HG03139 (cell line): ENCODE results near the gene CTNND2.

ENCODE experiments used
- ATAC-seq: cut with Tn5 transposase; IDR thresholded peaks from one replicate; pipeline ENCODE4 v1.9.1; 2021; ENCODE audit not compliant: unreplicated experiment

Gene CTNND2

DNA sequence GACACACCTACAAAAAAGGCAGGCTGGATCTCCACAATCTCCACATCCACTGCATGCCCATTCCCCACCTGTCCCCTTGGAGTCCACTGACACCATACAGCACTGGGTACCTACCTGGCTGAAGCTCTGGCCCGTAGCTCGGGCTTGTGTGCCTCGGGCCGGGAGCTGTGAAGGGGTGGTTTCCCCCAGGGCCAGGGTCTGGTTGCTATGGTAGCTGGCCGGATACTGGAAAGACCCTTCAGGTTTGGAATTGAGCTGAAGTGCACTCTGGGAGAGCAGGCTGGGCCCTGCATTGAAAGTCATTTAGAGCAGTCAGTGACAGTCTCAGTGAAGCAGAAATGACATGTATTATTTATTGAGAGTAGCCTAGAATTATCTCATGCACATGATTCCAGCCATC is 507.3 kb downstream of the CTNND2 start:
- ATAC-seq = no peak

DNA sequence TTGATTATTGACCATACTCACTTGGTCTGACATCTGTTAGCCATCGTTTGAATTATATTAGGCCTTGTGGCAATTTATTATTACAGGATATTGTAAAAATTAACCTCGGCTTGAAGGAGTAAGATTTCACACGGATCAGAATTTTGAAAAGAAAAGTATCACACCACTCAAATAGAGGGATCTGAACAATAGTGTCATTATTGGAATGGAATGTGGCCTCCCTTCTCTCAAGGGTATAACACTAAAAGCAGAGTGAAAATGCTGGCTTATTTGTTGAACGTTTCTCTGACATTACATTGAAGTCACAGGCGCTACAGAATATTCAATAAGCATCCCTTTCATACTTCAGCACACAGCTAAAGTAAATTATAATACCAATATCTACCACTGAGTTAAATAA is 509.3 kb downstream of the CTNND2 start:
- ATAC-seq = no peak

DNA sequence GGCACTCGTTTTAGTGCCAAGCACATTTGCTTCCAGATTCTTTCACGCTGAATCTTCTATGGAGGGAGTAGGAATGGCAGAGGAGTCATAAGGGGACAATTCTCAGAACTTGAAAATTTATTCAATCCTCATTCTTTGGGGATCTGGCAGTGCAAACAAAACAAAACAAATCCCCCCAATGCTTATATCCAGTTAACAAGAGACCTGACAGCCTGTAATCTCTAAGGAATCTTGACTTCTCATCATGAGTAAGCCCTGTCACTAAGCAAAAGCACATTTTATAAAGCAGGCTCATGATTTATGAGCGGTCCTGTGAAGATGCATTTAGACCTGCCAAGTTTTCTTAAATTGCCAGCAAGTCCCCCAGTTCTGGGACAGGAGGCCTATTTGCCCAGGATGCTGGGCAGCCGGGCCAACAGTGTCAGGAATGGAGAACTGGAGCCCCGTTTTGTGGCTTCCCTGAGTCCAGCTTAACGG is 513.9 kb downstream of the CTNND2 start:
- no peak for ATAC-seq

DNA sequence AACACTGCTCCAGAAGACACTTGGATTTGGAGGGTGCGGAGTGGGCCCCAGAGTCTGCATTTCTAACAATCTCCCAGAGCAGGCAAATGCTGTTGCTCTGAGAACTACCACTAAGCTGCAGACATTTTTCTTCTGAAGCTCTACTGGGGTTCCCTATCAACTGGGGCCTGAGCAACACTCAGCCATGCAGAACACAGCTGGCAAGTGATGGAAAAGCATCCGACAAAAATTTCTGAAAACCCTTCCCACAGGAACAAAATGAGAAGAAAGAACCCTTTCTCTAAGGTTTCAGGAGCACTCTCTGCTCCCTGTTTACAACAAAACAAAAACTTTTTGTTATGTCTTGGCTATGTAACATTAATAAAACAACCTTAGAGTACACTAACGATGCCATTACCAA is 516.9 kb downstream of the CTNND2 start:
- no peak for ATAC-seq

DNA sequence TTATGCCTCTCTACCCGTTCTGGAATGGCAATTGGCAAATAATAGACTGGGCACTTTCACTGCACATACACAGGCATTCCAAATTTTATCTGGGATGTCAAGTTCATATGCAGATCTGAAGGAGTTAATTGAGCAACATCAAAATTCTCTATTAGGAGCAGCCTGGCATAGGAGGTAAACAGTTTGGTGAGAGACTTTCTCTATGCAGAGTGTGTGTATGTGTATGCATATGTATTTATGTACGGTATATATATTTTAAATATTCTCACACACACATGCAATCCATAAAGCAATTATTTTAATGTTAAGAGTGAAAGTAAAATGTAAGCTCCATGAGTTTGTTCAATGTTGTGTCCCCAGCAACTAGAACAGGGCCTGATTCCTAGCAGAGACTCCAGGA is 517.8 kb downstream of the CTNND2 start:
- no peak for ATAC-seq

DNA sequence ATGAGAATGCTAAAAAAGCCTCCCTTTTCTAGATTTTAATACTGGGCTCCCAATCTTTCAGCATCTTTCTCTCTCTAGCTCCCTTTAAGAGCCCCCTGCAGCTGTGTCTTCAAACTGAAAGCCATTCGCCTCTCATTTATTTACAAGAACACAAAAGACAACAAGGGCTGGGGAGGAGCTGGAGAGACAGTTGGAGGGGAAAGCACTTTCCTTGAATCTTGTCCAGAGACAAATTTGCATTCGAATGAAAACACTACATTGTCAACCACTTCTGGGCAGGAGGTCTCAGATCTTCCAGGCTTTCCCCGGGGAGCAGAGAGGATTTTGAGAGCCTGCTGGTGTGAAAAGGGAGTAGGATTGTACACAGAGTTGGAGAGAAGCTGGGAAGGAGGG is 518.3 kb downstream of the CTNND2 start:
- ATAC-seq = no peak

DNA sequence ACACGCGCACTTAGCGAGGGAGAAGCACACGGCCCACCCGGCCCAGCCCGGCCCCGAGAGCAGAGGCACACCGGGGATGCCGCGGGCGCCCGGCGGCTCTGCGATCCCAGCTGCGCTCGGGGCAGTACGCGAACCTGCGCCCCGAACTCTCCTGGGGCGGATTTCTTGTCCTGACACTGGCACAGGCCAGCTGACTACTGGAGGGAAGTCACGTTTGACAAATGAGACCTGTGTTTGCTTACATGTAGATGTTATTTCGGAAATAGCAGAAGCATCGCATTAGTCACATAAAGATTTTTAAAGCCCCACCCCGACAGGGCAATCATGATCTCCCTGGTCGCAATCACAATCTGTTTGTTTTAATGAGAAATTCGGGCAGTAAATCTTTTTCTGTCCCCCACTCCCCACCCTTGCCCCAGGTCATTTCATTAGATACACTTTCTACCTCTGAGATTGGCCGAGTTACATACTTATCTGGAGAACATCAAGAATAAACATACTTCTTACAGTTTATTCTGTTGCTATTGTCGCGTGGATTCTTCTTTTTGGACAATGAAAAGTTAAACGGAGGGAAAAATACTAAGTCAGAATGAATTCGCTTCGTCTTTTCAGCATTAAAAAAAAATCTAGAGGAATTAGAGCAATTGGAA is 518.9 kb downstream of the CTNND2 start:
- no peak for ATAC-seq

DNA sequence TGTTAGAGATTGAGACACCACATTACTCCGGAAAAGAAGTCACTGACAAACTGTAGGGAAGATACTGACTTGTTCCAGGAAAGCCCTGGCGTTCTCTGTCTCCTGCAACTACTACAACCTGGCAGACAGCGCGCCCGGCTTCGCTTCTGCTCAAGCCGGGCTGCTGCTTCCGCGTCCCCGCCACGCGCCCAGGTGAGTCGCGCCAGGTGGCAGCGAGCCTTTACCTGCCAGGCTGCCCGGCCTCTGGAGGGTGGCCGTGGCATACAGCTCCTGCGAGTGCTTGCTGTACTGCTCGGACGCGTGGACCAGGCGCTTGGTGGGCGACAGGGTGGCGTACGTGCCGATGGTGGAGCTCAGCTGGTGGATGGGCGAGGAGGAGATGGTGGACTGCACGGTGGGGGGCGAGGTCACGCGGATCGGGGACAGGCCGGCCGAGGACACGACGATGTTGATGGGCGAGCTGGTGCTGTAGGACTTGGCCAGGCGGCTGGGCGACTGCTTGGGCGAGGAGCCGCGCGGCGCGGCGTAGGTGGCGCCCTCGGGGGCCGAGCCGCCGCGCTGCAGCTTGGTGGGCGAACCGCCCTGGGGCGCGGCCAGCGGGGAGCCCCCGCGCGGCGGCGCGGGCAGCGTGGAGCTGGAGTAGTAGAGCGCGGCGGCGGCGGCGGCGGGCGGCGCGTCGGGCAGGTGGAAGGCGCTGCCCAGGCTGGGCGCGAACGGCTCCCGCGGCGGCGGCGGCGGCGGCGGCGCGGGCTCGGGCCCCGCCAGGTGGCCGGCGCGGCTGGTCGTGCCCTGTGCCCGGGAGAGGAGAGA is 519.6 kb downstream of the CTNND2 start:
- ATAC-seq = no peak

DNA sequence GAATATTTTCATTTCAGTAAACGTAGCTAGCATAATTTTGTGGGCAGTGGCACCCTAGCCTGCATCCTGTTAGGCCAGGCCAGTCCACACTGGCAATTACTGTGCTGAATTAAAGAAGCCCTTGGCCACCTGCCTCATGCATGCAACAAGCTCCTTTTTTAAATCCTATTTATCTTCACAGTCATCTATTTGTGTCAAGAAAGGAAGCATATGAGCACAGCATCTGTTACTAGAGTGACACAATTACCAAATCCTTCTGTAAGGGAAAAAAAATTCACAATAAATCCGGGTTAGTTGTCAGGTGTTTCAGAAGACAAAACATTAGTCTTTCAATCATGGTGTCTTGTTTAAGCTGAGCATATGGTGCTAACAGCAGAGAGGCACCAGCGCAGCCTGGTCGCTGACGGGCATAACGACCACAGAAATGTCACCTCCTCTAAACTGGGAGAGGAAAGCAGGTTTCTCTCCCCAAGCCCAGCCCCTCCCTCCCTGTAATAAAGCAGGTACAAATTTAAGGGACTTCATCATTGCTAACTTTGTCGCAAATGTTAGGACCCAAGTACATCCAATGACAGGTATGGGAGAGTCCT is 520.6 kb downstream of the CTNND2 start:
- ATAC-seq = no peak

DNA sequence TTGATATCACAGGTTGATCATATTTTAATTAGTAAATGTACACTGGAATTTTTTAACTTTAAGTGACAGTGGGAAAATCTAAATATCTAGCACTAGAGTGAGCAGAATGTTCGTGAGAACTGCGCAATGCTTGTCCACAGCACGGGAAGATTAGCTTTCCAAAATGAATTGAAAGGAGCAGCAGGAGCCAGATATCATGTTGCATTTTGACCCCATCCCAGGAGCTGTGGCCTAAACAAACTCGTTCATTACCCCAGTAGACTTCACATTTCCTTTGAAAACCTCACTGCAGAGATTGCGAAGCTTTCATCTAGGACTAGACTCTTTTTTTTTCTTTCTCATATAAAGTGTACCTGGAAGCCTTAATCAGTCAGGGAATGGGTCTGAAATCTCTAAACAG is 525.8 kb downstream of the CTNND2 start:
- ATAC-seq = no peak

DNA sequence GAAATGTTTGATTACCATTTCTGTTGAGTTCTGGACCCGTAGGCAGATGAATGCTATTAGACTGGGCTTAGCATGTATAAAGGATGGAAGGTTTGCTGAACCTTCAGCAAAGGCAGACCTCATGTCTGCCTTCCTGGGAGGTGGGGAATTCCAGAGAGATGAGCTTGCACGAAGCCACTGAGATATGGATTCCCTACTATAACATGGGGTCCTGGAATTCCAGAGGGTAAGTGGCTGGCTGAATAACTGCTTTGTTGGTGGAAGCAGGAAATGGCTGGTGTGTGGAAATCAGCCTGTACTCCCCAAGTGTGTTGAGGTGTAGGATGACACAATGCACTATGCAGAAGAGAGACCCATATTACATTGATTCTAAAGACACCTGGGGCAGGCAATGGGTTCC is 526.4 kb downstream of the CTNND2 start:
- no peak for ATAC-seq

DNA sequence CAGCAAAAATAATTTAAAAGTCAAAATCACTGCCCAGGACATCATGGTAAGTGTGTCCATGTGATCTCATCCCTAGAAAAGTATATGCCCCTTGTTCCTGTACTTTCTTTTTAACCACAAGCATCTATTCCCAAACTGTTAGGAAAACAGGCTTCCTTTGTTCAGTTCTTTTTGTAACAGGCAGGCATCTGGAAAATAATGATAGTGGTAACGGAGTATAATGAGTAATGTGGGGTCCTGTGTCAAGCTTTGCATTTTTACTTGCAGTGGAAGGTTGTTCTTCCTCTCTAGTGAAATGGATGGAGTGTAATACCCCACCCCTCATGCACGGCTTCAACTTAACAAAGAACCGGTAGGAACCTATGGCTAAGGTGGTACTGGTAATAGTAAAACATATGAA is 532.1 kb downstream of the CTNND2 start:
- no peak for ATAC-seq

DNA sequence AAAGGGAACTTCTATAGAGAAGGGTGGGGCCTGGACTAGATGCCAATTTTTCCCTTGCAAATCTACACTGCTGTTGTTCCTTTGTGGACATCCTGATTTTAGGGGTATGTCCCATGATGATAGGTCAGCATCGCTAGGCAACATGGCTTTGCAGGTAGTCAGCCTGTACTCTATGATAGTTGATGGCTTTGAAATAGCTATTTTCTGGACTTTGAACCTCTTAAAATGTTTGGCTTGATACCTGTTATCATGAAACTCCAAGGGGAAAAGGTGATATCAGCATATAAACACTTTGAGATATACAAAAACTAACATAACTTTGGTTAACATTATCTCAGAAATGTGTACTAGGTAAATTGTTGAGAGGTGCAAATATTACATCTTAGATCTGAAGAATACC is 533.2 kb downstream of the CTNND2 start:
- ATAC-seq = no peak

DNA sequence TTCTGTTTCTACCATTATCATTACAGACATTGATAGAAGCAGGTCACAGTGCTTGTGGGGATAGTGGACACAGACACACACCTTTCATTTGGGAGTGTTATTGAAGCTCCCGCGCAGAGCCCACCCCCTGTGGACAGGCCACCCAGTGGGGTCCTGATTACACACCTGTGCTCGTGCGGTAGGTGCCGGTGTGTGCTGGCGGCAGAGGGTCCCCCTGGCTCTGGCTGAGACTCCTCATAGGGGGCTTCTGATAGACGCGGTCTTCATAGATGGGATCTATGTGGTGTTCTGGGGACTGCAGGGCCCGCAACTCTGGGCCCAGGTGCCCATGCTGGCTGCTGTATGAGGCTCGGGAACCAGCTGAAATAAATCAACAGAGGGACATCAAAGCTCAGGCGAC is 539.7 kb downstream of the CTNND2 start:
- ATAC-seq = no peak

DNA sequence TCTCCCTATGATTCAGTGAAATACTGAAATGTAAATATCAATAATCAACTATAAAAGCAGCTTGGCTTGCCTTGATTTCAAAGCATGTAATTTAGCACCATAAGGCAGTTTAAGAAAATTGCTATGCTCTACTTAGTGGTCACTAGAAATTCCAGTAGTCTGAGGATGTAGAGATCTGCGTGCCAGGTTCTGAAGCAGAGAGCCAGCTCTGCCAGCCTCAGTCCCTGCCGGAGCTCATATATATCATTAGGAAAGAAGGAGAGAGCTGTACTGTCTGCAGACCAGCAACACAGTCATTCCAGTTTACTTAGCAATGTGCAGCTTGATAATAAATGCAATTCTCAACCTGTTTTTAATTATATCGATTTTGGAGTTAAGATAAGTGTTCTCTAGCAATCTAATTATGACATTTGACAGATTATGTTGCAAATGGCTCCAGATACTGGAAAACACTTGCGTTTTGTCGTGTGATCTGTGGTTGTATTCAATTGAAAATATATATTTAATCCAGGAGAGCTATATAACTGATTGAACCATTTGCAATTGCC is 540.5 kb downstream of the CTNND2 start:
- ATAC-seq = no peak

DNA sequence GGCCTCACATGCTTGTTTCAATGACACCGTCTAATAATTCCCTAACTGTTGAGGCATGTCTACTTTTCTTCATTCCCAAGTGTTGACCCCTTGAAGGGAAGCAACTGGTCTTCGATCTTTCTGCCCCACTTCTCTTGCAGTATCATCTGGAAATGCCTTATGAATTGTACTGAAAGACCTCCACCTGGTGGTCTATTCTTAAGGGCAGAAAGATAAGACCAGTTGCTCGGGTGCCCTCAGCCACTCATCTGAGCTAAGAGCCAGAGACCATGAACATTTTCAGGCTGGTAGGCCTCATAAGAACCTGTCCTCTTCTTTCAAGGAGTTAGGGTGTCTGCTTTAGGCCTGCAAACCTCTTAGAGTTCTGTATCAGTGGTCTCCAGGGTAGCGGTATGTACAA is 542.5 kb downstream of the CTNND2 start:
- no peak for ATAC-seq

DNA sequence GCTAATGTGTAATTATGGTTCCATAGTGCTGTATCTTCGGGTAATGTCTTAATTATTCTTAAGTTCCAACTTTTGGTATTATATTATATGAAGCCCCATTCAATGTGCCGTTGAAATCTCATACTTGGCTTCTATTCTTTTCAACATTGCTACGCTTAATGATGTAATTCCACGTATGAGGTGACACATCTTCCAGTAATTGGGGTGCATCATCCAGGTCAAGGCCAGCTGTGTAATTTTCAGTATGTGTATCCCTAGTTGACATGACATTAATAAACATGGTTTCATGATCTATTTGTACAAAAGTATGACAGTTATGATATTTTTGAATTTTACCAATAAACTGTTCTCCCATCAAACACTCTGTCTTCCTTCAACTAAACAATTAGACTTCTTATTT is 546.3 kb downstream of the CTNND2 start:
- no peak for ATAC-seq

DNA sequence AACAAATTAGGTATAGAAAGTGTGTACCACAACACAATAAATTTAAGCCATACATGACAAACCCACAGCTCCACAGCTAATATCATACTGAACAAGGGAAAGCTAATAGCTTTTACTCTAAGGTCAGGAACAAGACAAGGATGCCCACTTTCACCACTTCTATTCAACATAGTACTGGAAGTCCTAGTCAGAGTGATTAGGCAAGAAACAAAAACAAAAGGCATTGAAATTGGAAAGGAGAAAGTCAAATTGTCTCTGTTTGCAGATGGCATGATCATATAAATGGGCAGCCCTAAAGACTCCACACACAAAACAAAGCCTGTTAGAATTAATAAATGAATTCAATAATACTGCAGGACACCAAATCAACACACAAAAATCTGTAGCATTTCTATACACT is 548.8 kb downstream of the CTNND2 start:
- ATAC-seq = no peak

DNA sequence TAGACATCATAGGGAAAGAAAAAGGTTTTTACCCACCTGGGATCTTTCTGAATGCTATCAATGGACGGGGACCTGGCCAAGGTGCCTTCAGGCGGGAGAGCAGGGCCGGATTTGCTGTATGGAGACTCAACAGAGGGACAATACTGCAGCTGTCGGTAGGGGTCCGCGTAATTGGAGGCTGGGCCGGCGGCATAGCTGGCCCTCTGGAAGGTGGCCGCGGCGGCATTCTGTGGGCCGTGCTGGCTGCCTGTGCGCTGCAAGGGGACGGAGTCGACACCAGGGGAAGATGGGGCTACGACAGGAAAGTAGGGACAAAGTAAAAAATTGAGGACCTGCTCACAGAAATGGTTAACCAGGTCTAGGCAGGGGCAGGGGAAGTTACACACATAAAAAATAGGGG is 557.9 kb downstream of the CTNND2 start:
- ATAC-seq = no peak

DNA sequence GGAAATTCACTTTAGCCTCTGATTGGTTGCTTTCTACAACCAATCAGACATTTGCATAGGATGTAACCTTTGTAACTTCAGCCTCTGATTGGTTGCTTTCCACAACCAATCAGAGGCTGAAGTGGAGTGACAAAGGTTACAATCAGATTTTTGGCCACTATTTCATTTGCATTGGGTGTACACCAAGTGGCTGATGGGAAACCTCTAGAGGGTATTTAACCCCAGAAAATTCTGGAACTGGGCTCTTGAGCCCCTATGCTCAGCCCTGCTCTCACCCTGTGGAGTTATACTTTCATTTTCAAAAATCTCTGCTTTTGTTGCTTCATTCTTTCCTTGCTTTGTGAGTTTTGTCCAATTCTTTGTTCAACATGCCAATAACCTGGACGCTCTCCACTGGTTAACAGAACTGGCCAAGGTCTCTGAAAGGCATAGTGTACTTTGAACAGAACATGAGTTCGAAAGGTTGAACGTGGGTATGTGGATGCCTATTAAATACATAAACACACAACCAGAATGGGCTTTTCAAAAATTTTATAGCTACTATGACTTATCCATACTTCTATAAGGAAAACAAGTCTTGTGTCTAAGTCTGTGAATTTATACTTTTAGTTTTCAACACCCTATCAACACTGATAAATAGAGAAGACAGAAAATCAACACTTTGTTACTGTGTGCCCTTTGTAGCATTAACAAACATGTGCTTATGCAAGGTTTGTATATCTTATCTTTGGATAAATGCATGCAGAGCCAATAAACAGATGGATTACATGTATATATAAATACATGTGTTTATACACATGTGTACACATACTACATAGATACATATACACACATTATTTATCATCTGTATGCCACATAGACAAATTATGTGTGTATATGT is 568.1 kb downstream of the CTNND2 start:
- ATAC-seq = no peak

DNA sequence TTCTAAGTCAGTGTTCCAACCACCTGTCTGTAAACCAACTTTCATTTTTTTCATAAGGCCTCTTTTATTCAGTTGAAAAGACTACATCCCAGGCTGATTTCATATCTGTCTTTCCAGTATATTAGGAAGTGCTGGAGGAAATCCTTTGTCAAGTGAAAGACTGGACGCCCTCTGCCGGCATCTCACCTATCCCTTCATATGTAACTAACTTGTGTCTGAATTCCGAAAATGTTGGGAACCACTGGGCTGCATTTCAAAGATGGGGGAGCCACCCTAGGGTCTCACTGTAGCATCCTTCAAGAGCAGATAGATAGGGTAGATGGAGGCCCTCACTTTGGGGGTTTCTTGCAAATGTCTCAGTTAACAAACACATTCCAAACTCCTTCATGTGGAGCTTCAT is 569.8 kb downstream of the CTNND2 start:
- no peak for ATAC-seq
